ENCODE results near the gene CHURC1. TPM values are rescaled to one million over a fixed set of nuclear protein-coding genes. Genes with fewer than 3 reads are reported as not detected.

CHURC1 gene
- total and polyA plus RNA-seq, 2 of the 8 experiments (the other 6 are each of a cell fraction or from before 2014, with no cell fraction given): 50.2 to 59.3 TPM

GRCh38 chr14:64943556-64943955 lies 29.3 kb downstream of the CHURC1 start:
- H4K5ac ChIP-seq (ENCODE audit: insufficient read length, low read depth, low read length): no peak overlapping the region
- H2BK12ac ChIP-seq (ENCODE audit: low read depth, low read length): no peak overlapping the region
- no peak overlapping the region for H2AFZ ChIP-seq (ENCODE audit: low read length)
- DNase-seq (ENCODE audit: low read depth in 1 of 2, low spot score in 2 of 2) (no peak), FAIRE-seq (no peak)
- H3K27ac ChIP-seq (ENCODE audit: low read depth, low read length): no peak overlapping the region
- no peak overlapping the region for H2BK120ac ChIP-seq (replicated peaks; ENCODE audit: low read depth, low read length)
- no peak overlapping the region for H3K9ac ChIP-seq (replicated peaks in 1 of 4; ENCODE audit: extremely low read depth in 1 of 4, low read depth in 3 of 4, low read length in 3 of 4)
- H3K9me3 ChIP-seq (ENCODE audit: insufficient read depth in 2 of 2, low read depth in 1 of 2, low read length in 1 of 2): no peaks in the 10 kb centered on the region
- no peak overlapping the region for H3K4me2 ChIP-seq (ENCODE audit: insufficient read depth in 1 of 2, low read depth in 2 of 2, low read length in 2 of 2)
- no peak overlapping the region for H4K8ac ChIP-seq (ENCODE audit: extremely low read depth, insufficient read depth, low read length)
- H2BK20ac ChIP-seq (ENCODE audit: low read length): no peak overlapping the region
- 89% methylated on average over 6 of the region's 6 CpGs; no CpG with 5 or more reads in 1 of the 2 experiments for WGBS, 2 experiments (ENCODE audit: extremely low coverage in 1 of 2, insufficient coverage in 1 of 2, insufficient read length in 1 of 2, insufficient replicate concordance in 2 of 2, low coverage in 1 of 2, low lambda C conversion rate in 2 of 2, missing lambda C conversion rate in 1 of 2)
- no peak overlapping the region for H4K91ac ChIP-seq (replicated peaks; ENCODE audit: insufficient read length, low read length)
- H3K79me2 ChIP-seq (ENCODE audit: control insufficient read depth in 1 of 2, insufficient read depth in 2 of 2, low read length in 2 of 2): no peaks in the 10 kb centered on the region
- ChIA-PET CTCF (ENCODE audit: partially characterized antibody) (interaction anchor here (0.8 to 1.9 kb wide), 4 partner anchors 10 to 76 kb away, joined by 3 to 7 read pairs (median 4); partner anchors contain the start of gene CHURC1), POLR2A (ENCODE audit: partially characterized antibody) (interaction anchor here (0.6 to 2.2 kb wide), 4 partner anchors 8 to 76 kb away, joined by 3 to 6 read pairs (median 5); partner anchors contain the start of gene CHURC1)
- H3K4me3 ChIP-seq (ENCODE audit: extremely low read depth in 1 of 4, insufficient read depth in 2 of 4, low read depth in 3 of 4, low read length in 4 of 4): no peak overlapping the region
- no peaks in the 10 kb centered on the region for H4K20me1 ChIP-seq (replicated peaks in 1 of 2; ENCODE audit: control insufficient read depth in 1 of 2, insufficient read depth in 2 of 2, low read length in 2 of 2)
- no peak overlapping the region for H3K56ac ChIP-seq (replicated peaks; ENCODE audit: insufficient read length, low read depth, low read length)
- no peaks in the 10 kb centered on the region for H3K23me2 ChIP-seq (ENCODE audit: low read depth, low read length)
- H3K23ac ChIP-seq (ENCODE audit: insufficient read length): no peak overlapping the region
- no peak overlapping the region for H2AK5ac ChIP-seq (ENCODE audit: low read depth, low read length)
- peaks cover 0 to 8% (median 2%) of the 10 kb centered on the region in 4 experiments; a peak in 4 of 7 replicates for H3K4me1 ChIP-seq (replicated peaks in 1 of 4; ENCODE audit: control insufficient read depth in 3 of 4, insufficient read depth in 4 of 4, low read length in 3 of 4)
- no peak overlapping the region for H2BK15ac ChIP-seq (ENCODE audit: low read length)
- no peak overlapping the region for H3K4ac ChIP-seq (replicated peaks; ENCODE audit: insufficient read length, low read depth, low read length)
- H3K79me1 ChIP-seq (ENCODE audit: low read depth, low read length): no peaks in the 10 kb centered on the region; the same call in 1 of the 2 replicates
- H2BK5ac ChIP-seq (ENCODE audit: low read depth, low read length): 0 out of 2 replicates have a peak overlapping the region, but pooled peaks have one; percentile 3
- H3K27me3 ChIP-seq (replicated peaks in 1 of 4; ENCODE audit: control insufficient read depth in 3 of 4, extremely low read depth in 1 of 4, insufficient read depth in 3 of 4, low read length in 3 of 4): no peaks in the 10 kb centered on the region
- no peak overlapping the region for H3K14ac ChIP-seq (ENCODE audit: insufficient read length)
- H3K36me3 ChIP-seq (ENCODE audit: control insufficient read depth in 2 of 4, insufficient read depth in 4 of 4, low read length in 3 of 4): peaks cover 0 to 16% (median 3%) of the 10 kb centered on the region in 4 experiments; a peak in 4 of 8 replicates
- H3K18ac ChIP-seq (ENCODE audit: extremely low read depth, low read length): no peak overlapping the region
- TF ChIP-seq RNF2 (IDR thresholded peaks at IDR 0.05; ENCODE audit: borderline replicate concordance, low read depth, low read length, missing control alignments, poor library complexity, severe bottlenecking) (no peak), CHD1 (IDR thresholded peaks at IDR 0.05; ENCODE audit: low read depth, low read length) (no peak)
